CD14-positive monocyte (primary cell): ENCODE data around the gene HECW1. TPM values are rescaled to one million over a fixed set of nuclear protein-coding genes. Genes with fewer than 3 reads are reported as not detected.
A peak's percentile ranks its signal among the peaks of the same experiment; 100 is the strongest.
"Not testable (repeated sequence)": the region's sequence is repeated elsewhere in the genome, so short reads cannot be mapped to it uniquely, and the experiment has no call there.

ENCODE experiments used
- DNase-seq, 3 donors: peaks; one replicate each; pipeline ENCODE4 v3.0.0-alpha.2; 2011 to 2022
- H2AFZ ChIP-seq: 2 replicates; pipeline ENCODE4 v1.6.0; 2012; ENCODE audit warnings: mild to moderate bottlenecking, low read depth, low read length, inconsistent platforms; ENCODE audit not compliant: insufficient read depth, poor library complexity, severe bottlenecking
- H3K27ac ChIP-seq, 2 donors: 1 replicate in 1 of 2; 2 replicates in 1 of 2; pipeline ENCODE4 v1.5.1; 2012 to 2013; ENCODE audit warnings: low read length in 2 of 2, control low read depth in 1 of 2, inconsistent platforms in 1 of 2, low read depth in 1 of 2, mild to moderate bottlenecking in 1 of 2
- H3K27me3 ChIP-seq, 2 donors: one replicate each; pipeline versions ENCODE4 v1.6.0 to v1.6.1; 2011 to 2013; ENCODE audit warnings: low read length in 2 of 2; ENCODE audit not compliant: control insufficient read depth in 2 of 2, insufficient read depth in 2 of 2
- H3K36me3 ChIP-seq, 2 donors: replicated peaks in 1 of 2; 1 replicate in 1 of 2; 2 replicates in 1 of 2; pipeline versions ENCODE4 v1.5.1 to v1.6.1; 2012 to 2013; ENCODE audit warnings: low read length in 2 of 2, control low read depth in 1 of 2, inconsistent platforms in 1 of 2, mild to moderate bottlenecking in 1 of 2; ENCODE audit not compliant: insufficient read depth in 2 of 2, control insufficient read depth in 1 of 2
- H3K4me1 ChIP-seq, 2 donors: 1 replicate in 1 of 2; 2 replicates in 1 of 2; pipeline versions ENCODE4 v1.5.1 to v1.6.1; 2012 to 2013; ENCODE audit warnings: low read length in 2 of 2, control low read depth in 1 of 2, inconsistent platforms in 1 of 2, mild to moderate bottlenecking in 1 of 2, moderate library complexity in 1 of 2; ENCODE audit not compliant: insufficient read depth in 2 of 2, control insufficient read depth in 1 of 2
- H3K4me2 ChIP-seq: replicated peaks from 2 replicates; pipeline ENCODE3; 2012; ENCODE audit warnings: low read length, moderate library complexity, mild to moderate bottlenecking; ENCODE audit not compliant: poor library complexity, severe bottlenecking; ENCODE audit errors: extremely low read depth
- H3K4me3 ChIP-seq, 3 experiments: fragments of 200-600 bp in 1 of 3; sonication (generic) in 1 of 3; replicated peaks in 1 of 3; 1 replicate in 2 of 3; 2 replicates in 1 of 3; pipeline ENCODE4 v1.5.1; 2011 to 2013; ENCODE audit warnings: low read length in 3 of 3, mild to moderate bottlenecking in 3 of 3, control low read depth in 2 of 3, low read depth in 2 of 3, inconsistent platforms in 1 of 3, moderate library complexity in 1 of 3
- H3K79me2 ChIP-seq: 2 replicates; pipeline ENCODE4 v1.6.0; 2012; ENCODE audit warnings: mild to moderate bottlenecking, control low read depth, inconsistent platforms, low read length, moderate library complexity; ENCODE audit not compliant: insufficient read depth
- H3K9ac ChIP-seq: 2 replicates; pipeline ENCODE4 v1.6.0; 2017; ENCODE audit warnings: low read length, mild to moderate bottlenecking; ENCODE audit not compliant: insufficient read depth, poor library complexity, severe bottlenecking
- H3K9me3 ChIP-seq, 2 donors: replicated peaks in 1 of 2; 1 replicate in 1 of 2; 2 replicates in 1 of 2; pipeline versions ENCODE4 v1.5.1 to v1.6.1; 2012 to 2013; ENCODE audit warnings: low read length in 2 of 2, control low read depth in 1 of 2; ENCODE audit not compliant: control insufficient read depth in 1 of 2, insufficient read depth in 1 of 2
- H4K20me1 ChIP-seq: 2 replicates; pipeline ENCODE4 v1.6.0; 2012; ENCODE audit warnings: mild to moderate bottlenecking, low read length, control low read depth, moderate library complexity; ENCODE audit not compliant: insufficient read depth
- H3K27ac Mint-ChIP-seq, 7 donors: one replicate each; pipeline ENCODE4 v1.8.0; 2020; ENCODE audit warnings: mild to moderate bottlenecking in 7 of 7, mixed read lengths in 7 of 7, moderate library complexity in 6 of 7, inconsistent platforms in 2 of 7
- H3K27me3 Mint-ChIP-seq, 3 donors: one replicate each; pipeline ENCODE4 v1.8.0; 2021 to 2022; ENCODE audit warnings: low read depth in 3 of 3, mild to moderate bottlenecking in 3 of 3, mixed read lengths in 3 of 3, moderate library complexity in 3 of 3, inconsistent platforms in 1 of 3
- H3K36me3 Mint-ChIP-seq, 2 donors: one replicate each; pipeline ENCODE4 v1.8.0; 2020; ENCODE audit warnings: mixed read lengths in 2 of 2, inconsistent platforms in 1 of 2, mild to moderate bottlenecking in 1 of 2
- H3K4me1 Mint-ChIP-seq: one replicate; pipeline ENCODE4 v1.8.0; 2020; ENCODE audit warnings: mild to moderate bottlenecking, mixed read lengths
- H3K4me3 Mint-ChIP-seq, 2 donors: one replicate each; pipeline ENCODE4 v1.8.0; 2020; ENCODE audit warnings: mild to moderate bottlenecking in 2 of 2, mixed read lengths in 2 of 2, moderate library complexity in 1 of 2
- H3K9me3 Mint-ChIP-seq, 7 donors: one replicate each; pipeline ENCODE4 v1.8.0; 2020 to 2022; ENCODE audit warnings: mixed read lengths in 7 of 7, mild to moderate bottlenecking in 6 of 7, moderate library complexity in 6 of 7, inconsistent platforms in 2 of 7
- CTCF ChIP-seq: fragments of 200-600 bp; IDR thresholded peaks from one replicate; pipeline ENCODE4 v1.8.0; 2022; ENCODE audit warnings: antibody characterized with exemption, mild to moderate bottlenecking
- WGBS: methylation state at CpG from one replicate; pipeline ENCODE4 v1.1.5; 2013; ENCODE audit warnings: missing lambda C conversion rate; ENCODE audit not compliant: insufficient coverage; 5-methylcytosine and 5-hydroxymethylcytosine counted together
- intact Hi-C, 2 donors: fragments of 100-400 bp; cut with micrococcal nuclease; formaldehyde crosslinking; loops; one replicate each; pipeline versions ENCODE4 v1.15.0 to v1.15.1; 2023
- polyA plus RNA-seq, 3 donors: library from polyadenylated mRNA; depleted of rRNA in 1 of 3; unstranded in 2 of 3; stranded (reverse) in 1 of 3; fragments of 300-500 nt in 2 of 3; fragments of >200 nt in 1 of 3; fragmentation: Illumina TruSeq in 2 of 3; gene quantifications; 1 replicate in 2 of 3; 2 replicates in 1 of 3; pipeline ENCODE4 v1.2.3, GENCODE V29; 2012 to 2021

The HECW1 gene
- polyA plus RNA-seq, 3 donors: not detected

DNA sequence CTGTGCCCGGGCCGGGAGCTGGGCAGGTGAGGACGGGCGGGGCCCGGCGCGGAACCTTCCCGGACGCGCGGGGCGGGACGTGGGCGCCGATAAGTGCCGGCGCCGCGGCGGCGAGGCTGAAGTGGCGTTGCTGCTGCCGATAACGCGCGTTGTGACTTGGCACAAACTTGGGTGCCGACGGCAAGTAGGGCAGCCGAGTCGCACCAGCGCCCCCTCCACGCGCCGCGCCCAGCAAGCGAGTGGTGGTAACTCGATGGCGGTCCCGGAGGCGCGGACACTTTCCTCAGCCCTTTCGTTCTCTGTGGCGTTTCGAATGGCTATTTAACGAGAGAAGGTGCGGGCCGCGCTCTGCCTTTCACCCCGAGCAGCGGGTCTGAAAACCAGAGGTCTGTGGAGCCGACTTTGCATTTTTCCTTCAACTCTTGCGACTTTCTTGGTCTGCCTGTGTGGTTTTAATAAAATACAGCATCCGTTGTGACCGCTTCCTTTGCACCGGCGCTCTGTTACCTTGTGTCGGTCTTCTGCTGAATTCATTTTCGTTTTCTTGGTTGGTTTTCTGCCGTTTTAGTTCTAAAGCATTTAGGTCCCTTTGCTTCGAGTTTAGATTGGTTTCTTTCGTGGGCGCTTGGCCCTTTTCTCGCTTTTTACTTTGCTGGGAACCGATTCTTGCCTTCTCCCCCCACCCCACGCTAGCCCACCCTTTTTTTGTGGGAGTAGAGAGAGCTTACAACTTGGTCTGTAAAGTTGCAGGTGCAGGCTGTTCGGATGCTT, 471.2 kb downstream of the HECW1 start:
- peak overlapping the region; percentile 64 to 88 (median 75) for H3K27ac Mint-ChIP-seq
- Histone ChIP-seq H3K9me3 (no peaks in the 10 kb centered on the region), H3K4me2 (peak overlapping the region; percentile 87), H3K27me3 (peaks cover 12 to 14% of the 10 kb centered on the region in 2 donors), H2AFZ (peak overlapping the region; percentile 60), H3K4me1 (peaks cover 18 to 26% of the 10 kb centered on the region in 2 donors), H3K27ac (peak overlapping the region; percentile 62 to 77), H3K79me2 (peaks cover 40% of the 10 kb centered on the region), H3K4me3 (peak overlapping the region; percentile 84 to 97 (median 92)), H3K36me3 (no peaks in the 10 kb centered on the region), H4K20me1 (peaks cover 15% of the 10 kb centered on the region), H3K9ac (peak overlapping the region; percentile 91)
- WGBS: under 1% methylated on average over 59 of the region's 66 CpGs
- peak; percentile 48 to 63 (median 54) for DNase-seq
- peaks cover 17 to 23% (median 18%) of the 10 kb centered on the region in 3 donors for H3K27me3 Mint-ChIP-seq
- H3K9me3 Mint-ChIP-seq: no peaks in the 10 kb centered on the region
- H3K36me3 Mint-ChIP-seq: no peaks in the 10 kb centered on the region
- peaks cover 25% of the 10 kb centered on the region for H3K4me1 Mint-ChIP-seq
- H3K4me3 Mint-ChIP-seq: peak overlapping the region; percentile 91 to 96
- intact Hi-C loops: loop anchor here (2.0 to 10.0 kb wide), 3 partner anchors 115 to 254 kb away; no protein-coding TSS in a partner anchor
- no peak for TF ChIP-seq CTCF

GRCh38 chr7:43584195-43584586, 471.7 kb downstream of the HECW1 start:
- WGBS: 8% methylated on average over 5 of the region's 8 CpGs
- peaks cover 17 to 23% (median 18%) of the 10 kb centered on the region in 3 donors for H3K27me3 Mint-ChIP-seq
- Histone ChIP-seq H3K36me3 (no peaks in the 10 kb centered on the region), H3K27me3 (peaks cover 12 to 14% of the 10 kb centered on the region in 2 donors), H3K9me3 (no peaks in the 10 kb centered on the region), H2AFZ (peak overlapping the region; percentile 60), H3K4me1 (peaks cover 18 to 26% of the 10 kb centered on the region in 2 donors), H3K4me3 (peak overlapping the region; percentile 84 to 97 (median 92)), H3K4me2 (peak overlapping the region; percentile 87), H4K20me1 (peaks cover 15% of the 10 kb centered on the region), H3K27ac (peak overlapping the region in 1 of 2 donors; percentile 77), H3K79me2 (peaks cover 43% of the 10 kb centered on the region), H3K9ac (peak overlapping the region; percentile 91)
- intact Hi-C loops: loop anchor here in 1 of 2 donors (5.0 to 10.0 kb wide), 2 partner anchors 121 to 253 kb away; no protein-coding TSS in a partner anchor
- TF ChIP-seq CTCF: no peak
- H3K4me1 Mint-ChIP-seq: peaks cover 25% of the 10 kb centered on the region
- H3K36me3 Mint-ChIP-seq: no peaks in the 10 kb centered on the region
- peak overlapping the region; percentile 64 to 88 (median 75) for H3K27ac Mint-ChIP-seq
- peak overlapping the region; percentile 91 to 96 for H3K4me3 Mint-ChIP-seq
- DNase-seq: peak; percentile 33 to 63 (median 60)
- H3K9me3 Mint-ChIP-seq: no peaks in the 10 kb centered on the region

GRCh38 chr7:43584733-43585132, 472.3 kb downstream of the HECW1 start:
- peak overlapping the region in 1 of 3 experiments; percentile 84 for H3K4me3 ChIP-seq
- 100% methylated on average over 5 of the region's 11 CpGs for WGBS
- H3K9me3 Mint-ChIP-seq, H3K9me3 ChIP-seq, H2AFZ ChIP-seq, H3K36me3 ChIP-seq, H3K27ac ChIP-seq, H3K27ac Mint-ChIP-seq, DNase-seq, H3K36me3 Mint-ChIP-seq, H3K9ac ChIP-seq: not testable (repeated sequence)
- H3K4me1 ChIP-seq: peaks cover 18 to 26% of the 10 kb centered on the region in 2 donors
- Mint-ChIP-seq H3K4me3 (peak overlapping the region; percentile 91 to 96), H3K27me3 (peaks cover 17 to 23% (median 18%) of the 10 kb centered on the region in 3 donors), H3K4me1 (peaks cover 25% of the 10 kb centered on the region)
- intact Hi-C loops: loop anchor here in 1 of 2 donors (5.0 to 10.0 kb wide), 2 partner anchors 120 to 253 kb away; no protein-coding TSS in a partner anchor
- peaks cover 48% of the 10 kb centered on the region for H3K79me2 ChIP-seq
- H3K4me2 ChIP-seq: peak overlapping the region; percentile 87
- H4K20me1 ChIP-seq: peaks cover 15% of the 10 kb centered on the region
- H3K27me3 ChIP-seq: peaks cover 12 to 14% of the 10 kb centered on the region in 2 donors
